CD4-positive, alpha-beta T cell treated with Interleukin-4 for 4 hours (primary cell): Measurements from ENCODE around the gene CFD.
"Not testable (repeated sequence)": the region's sequence is repeated elsewhere in the genome, so short reads cannot be mapped to it uniquely, and the experiment has no call there.

Source experiments
- DNase-seq: peaks from one replicate; pipeline ENCODE4 v3.0.0-alpha.2; 2020

CFD gene

DNA sequence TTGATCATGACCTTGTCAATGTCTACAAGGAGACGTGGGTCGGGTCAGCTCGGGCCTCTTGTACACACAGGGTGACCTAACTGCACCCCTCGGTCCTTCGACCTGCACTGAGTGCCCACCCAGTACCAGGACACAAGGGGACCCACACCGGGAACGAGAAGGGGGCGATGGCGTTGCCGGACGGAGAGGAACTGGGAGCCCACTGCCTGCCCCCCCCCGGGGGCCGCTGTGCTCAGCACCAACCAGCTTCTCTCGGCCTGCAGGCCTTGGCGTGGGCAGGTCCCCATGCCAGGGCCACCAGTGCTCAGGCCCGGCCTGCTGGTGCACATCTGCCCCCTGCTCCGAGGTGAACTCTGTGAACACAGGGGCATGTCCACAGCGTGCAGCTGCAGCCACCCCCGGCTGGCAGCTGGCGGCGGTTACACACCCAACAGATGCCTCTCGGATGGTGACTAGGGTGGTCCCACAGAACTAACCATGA is 14.1 kb downstream of the CFD start:
- no peak for DNase-seq

DNA sequence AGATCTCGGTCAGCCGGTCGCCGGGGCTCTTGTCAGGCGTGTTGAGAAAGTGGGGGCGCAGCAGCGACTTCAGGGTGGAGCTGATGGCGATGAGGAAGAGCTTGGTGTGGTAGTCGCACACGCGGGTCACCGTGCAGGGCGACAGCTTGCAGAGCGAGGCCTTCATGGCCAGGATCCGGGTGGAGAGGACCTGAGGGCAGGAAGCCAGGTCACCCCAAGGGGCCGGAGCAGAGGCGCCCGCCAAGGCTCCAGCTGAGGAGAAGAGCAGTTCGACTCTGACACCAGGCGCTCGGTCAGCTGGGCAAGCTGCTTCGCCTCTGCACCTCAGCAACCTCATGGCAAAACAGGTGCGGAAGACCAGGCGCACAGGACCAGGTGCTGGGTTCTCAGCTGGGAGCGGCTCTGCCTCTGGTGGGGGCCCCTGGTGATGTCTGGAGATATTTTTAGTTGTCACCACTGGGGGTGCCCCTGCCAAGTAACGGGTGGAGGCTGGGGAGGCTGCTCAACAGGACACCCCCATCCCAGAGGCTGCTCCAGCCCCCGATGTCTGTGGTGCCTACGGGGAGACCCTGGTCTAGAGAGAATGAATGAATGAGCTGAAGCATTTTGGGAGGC is 15.9 kb downstream of the CFD start:
- no peak for DNase-seq

DNA sequence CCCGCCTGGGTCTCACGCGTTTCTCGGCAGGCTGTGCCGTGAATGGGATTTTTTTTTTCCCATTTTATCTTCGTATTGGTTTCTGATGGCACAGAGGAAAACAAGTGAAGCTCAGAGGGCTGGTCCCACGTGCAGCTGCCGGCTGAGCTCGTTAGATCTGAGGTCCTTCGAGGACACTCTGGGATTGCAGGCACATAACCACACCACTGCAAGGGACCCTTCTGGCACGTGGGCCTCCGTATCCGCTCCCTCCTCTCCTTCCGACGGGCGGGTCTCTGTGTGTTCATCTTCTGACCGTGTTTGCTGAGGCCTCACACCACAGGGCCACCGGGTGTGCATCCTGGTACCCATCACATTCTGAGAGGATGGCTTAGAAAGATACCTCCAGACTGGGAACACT is 16.6 kb downstream of the CFD start:
- DNase-seq: no peak

DNA sequence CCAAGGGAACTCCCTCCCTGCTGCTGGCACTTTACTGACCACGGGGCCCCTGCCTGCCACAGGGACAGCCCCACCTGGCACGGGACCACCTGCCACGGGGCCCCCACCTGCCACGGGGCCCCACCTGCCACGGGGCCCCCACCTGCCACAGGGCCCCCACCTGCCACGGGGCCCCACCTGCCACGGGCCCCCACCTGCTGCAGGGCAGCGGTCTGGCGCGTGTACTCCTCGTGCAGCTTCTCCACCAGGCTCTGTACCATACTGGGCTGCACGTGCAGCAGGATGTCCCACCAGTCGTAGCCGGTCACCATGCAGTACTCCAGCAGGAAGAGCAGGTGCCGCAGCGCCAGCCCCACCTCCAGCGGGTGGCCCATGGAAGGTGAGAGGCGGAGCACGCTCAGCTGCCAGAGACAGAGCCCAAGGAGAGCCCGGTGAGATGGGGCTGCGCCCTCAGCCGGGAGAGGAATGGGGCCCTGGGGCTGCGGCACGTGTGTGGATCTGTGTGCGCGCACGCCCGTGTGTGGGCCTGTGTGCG is 17.4 kb downstream of the CFD start:
- no peak for DNase-seq

DNA sequence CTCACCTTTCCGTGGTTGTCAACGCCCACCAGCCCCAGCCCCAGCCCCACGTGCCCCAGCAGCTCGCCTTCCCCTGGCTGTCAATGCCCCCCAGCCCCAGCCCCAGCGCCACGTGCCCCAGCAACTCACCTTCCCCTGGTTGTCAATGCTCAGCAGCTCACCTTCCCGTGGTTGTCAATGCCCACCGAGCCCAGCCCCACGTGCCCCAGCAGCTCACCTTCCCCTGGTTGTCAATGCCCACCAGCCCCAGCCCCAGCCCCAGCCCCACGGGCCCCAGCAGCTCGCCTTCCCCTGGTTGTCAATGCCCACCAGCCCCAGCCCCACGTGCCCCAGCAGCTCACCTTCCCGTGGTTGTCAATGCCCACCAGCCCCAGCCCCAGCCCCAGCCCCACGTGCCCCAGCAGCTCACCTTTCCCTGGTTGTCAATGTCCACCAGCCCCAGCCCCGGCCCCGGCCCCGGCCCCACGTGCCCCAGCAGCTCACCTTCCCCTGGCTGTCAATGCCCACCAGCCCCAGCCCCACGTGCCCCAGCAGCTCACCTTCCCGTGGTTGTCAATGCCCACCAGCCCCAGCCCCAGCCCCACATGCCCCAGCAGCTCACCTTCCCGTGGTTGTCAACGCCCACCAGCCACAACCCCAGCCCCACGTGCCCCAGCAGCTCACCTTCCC is 18.7 kb downstream of the CFD start:
- not testable (repeated sequence) for DNase-seq

DNA sequence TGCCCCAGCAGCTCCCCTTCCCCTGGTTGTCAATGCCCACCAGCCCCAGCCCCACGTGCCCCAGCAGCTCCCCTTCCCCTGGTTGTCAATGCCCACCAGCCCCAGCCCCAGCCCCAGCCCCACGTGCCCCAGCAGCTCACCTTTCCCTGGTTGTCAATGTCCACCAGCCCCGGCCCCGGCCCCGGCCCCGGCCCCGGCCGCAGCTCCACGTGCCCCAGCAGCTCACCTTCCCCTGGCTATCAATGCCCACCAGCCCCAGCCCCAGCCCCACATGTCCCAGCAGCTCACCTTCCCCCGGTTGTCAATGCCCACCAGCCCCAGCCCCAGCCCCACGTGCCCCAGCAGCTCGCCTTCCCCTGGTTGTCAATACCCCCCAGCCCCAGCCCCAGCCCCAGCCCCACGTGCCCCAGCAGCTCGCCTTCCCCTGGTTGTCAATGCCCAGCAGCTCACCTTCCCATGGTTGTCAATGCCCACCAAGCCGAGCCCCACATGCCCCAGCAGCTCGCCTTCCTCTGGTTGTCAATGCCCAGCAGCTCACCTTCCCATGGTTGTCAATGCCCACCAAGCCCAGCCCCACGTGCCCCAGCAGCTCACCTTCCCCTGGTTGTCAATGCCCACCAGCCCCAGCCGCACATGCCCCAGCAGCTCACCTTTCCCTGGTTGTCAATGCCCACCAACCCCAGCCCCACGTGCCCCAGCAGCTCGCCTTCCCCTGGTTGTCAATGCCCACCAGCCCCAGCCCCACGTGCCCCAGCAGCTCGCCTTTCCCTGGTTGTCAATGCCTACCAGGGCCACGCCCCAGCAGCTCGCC is 19.5 kb downstream of the CFD start:
- not testable (repeated sequence) for DNase-seq

DNA sequence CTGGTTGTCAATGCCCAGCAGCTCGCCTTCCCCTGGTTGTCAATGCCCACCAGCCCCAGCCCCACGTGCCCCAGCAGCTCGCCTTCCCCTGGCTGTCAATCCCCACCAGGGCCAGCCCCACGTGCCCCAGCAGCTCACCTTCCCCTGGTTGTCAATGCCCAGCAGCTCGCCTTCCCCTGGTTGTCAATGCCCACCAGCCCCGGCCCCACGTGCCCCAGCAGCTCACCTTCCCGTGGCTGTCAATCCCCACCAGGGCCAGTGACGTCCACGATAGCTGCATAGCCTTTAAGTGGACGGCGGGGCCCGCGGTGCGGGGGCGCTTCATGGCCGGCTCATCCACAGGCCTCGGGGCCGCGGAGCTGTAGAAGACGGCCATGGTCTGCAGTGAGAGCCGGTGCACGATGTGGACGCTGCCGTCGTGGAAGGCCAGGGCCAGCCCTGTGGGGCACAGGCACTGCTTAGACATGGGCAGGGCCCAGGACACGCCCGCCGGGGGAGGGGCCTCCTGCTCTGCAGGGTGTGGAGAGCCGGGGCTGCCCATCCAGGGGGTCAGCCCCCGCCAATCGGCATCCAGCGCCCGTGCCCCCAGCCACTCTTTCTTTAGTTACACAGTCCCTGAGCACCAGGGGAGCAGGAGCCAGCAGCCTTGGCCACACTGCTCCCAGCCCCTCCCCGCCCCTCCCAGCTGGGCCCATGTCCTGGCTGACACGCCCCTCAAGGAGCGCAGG is 20.4 kb downstream of the CFD start:
- no peak for DNase-seq

DNA sequence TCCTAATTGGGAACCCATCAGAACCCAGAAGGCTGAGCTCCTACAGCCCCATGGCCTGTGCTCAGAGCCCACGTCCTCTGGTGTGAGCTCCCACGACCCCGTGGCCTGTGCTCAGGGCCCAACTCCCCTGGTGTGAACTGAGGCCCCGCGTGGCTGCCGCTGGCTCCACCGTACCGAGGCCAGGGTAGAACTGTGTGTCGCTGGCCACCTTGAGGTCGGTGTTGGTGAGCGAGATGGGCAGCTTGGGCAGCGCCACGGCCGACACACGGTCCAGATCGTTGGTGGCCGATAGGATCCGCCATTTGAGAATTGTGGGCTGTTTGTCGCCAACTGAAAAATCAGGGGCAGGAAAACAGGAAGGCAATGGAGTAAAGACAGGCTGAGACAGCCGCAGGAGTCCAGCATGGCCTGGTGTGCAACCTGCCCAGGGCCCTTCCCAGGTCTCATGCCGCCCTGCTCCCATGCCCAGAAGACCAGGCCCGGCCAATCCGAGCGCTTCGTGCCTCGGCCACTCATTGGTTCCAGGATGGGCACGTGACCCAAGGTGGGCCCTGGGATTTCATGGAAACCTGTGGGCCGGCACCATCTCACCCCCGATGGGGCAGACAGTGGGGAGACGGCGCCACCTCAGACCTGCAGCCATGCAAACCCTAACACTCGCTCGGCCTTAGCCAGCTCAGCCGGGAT is 22.1 kb downstream of the CFD start:
- no peak for DNase-seq

DNA sequence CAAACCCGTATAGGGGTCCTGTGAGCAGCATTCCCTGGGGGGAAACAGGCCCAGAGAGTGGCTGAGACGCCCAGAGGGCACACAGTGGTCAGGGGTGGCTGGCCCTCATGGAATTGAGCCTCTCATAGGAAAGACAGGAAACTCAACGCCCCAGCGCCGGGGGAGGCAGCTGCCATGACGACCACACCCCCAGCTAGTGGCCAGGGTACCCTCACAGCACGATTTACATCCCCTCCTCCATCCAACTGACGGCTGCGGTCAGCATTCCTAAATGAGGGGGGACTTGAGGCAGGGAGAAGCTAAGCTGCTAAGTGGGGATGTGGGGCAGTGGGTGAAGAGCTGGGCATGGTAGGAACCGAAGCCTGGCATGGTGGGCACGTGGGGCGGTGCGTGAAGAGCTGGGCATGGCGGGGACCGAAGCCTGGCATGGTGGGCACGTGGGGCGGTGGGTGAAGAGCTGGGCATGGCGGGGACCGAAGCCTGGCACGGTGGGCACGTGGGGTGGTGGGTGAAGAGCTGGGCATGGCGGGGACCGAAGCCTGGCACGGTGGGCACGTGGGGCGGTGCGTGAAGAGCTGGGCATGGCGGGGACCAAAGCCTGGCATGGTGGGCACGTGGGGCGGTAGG is 23.5 kb downstream of the CFD start:
- no peak for DNase-seq

DNA sequence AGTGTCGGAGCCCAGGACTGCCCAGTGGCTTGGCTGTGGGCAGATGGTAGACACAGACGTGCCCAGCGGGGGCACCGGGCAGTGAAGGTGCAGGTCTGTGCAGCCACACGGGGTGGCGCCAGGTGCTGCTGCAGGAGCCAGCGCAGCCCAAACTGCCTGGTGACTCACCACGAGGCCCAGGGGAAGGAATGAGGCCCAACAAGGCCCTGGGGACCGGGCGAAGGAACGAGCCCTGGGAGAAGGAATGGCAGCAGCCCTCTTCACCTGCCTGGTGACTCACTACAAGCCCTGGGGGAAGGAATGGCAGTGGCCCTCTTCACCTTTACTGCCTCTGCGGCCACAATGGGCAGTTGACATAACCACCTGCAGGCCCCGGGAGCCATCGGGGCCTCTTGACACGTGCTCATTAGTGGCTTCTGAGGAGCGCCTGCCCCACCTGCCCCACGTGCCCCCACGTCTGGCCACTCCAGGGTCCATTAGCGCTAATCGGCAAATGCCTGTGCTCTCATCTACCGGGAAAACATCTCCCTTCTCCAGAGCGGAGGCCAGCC is 24.3 kb downstream of the CFD start:
- DNase-seq: no peak

DNA sequence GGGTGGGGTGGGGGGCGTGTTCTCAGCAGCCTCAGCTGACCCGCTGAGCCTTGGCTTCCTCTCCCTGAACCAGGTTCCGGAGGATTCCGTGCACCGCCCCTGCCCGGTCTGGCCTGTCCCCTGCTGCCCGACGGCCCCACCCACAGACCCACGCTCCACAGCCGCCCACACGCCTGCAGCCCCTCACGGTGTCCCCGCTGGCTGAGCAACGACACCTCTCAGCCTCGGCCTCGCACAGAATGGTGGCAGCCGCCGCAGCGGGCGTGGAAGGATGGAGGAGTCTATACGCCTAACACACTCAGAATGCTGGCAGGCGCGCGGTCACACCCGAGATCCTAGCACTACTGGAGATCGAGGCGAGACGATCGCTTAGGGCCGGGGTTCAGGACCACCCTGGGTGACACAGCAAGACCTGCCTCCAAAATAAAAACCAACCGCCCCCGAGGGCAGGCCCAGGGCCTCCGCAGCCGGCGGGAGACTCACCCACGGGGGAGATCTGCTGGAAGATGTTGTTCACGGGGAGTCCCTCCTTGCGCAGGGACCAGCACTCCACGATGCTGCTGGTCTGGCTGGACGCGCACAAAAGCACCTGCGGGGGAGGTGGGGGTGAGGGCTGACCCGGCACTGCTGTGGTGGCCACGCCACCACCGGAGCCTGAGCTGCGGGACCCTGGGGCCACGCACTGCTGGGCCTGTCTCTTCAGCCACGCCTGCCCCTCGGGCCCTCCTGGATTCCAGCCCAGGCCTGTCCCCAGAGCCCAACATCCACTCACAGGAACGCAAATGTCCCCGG is 25.2 kb downstream of the CFD start:
- DNase-seq: no peak

DNA sequence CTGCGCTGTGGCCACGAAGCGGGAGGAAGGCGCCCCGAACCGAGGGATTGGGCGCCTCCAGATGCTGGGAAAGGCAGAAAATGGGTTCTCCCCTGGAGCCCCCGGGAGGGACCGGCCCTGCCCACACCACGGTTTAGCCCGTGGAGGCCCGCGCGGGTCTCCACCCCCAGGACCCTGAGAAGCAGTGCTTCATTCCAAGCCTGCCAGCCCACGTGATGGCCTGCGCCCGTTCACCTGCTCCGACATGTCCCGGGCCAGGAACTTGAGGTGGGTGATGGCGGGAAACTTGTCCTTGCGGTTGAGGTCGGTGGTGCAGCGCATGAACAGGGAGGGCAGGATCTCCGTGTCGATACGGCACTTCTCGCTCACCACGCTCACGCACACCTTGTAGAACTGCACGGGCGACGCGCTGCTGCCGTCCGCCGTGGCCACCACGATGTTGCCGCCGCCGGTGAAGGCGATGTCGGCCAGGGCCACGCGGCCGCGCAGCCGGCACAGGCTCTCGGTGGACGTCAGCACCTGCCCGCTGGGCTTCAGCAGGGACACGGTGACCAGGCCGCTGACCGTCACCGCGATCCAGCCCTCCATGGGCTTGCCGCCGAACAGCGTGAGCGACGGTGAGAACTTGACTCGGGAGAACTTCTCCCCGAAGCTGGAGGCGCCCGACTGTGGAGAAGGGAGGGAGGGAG is 26.2 kb downstream of the CFD start:
- no peak for DNase-seq

DNA sequence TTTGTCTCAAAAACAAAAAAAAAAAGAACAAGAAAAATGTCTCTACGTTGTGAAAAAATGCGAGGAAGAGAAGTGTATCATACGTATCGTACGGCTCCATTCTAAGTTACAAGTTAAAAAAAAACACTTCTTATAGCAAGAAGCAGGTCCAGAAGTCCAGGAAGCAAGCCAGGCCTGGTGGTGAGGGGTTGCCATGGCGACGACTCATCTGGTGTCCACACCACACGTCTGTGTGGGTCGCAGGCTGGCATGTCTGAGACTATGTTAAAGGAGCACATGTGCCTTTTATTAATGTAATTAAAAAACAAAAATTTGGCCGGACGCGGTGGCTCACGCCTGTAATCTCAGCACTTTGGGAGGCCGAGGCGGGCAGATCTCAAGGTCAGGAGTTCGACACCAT is 27.6 kb downstream of the CFD start:
- no peak for DNase-seq

DNA sequence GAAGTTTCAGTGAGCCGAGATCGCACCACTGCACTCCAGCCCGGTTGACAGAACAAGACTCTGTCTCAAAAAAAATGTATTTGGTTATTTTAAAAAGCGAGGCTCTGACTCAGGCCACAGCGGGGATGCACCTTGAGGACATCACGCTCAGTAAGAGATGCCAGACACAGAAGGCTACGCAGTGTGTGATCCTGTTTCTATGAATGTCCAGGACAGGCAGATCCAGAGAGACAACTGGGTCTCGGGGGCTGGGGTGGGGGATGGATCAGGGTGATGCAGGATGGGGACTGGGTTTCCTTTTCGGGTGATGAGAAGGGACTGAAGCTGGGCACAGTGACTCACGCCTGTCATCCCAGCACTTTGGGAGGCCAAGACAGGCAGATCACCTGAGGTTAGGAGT is 28.1 kb downstream of the CFD start:
- no peak for DNase-seq

DNA sequence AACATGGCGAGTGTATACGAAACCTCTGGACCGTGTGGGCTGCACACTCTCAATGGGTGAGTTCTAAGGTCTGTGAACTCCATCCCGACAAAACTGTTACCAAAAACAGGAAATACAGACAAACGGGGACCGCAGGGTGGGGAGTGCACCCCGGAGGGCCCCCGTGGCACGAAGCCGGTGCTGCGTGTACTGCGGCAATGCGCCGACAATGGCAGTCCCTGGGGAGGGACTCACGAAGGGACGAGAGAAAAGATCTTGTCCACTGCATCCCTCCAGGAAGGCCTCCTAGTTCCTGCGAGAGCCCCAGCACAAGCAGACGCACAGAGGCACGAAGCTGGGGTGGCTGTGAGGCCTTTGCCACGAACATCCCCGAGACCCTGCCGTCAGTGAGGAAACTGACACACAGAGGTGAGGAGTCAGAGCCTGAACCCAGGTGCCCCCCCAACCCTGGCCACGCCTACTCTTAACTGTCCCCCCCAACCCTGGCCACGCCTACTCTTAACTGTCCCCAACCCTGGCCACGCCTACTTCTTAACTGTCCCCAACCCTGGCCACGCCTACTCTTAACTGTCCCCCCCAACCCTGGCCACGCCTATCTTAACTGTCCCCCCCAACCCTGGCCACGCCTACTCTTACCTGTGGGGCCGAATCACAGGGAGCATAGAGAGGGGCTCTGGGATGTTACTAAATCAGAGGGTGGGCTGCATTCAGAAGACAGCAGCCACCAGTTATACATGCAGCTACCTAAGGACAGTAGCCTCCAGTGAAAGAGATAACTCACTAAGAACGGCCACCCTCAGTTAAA is 29.3 kb downstream of the CFD start:
- no peak for DNase-seq

DNA sequence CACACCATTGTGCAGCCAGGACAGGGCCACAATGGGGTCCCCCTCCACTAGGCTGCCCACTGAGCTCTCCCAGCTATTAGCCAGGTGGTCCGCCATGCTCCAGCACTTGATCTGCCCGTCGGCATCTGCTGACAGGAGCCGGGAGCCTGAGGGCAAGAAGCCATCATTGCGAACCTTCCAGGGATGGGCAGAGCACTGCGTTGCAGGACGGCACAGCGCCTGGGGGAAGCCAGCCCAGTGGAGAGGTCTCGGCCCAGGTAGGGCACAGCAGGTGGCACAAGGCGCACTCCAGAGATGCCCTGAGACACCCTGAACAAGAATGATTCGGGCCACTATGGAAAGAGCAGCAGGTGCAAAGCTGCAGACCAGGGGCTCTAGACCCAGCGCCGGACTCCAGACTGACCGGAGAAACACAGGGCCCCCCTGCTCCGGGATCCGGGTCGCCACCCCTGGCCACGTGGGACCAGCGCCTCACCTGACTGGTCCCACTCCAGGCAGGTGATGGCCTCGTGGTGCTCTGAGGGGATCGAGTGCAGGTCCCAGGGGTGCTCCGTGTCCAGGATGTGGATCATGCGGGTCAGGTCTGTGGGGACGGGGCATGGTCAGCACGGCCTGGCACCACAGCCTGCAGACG is 30.3 kb downstream of the CFD start:
- no peak for DNase-seq

DNA sequence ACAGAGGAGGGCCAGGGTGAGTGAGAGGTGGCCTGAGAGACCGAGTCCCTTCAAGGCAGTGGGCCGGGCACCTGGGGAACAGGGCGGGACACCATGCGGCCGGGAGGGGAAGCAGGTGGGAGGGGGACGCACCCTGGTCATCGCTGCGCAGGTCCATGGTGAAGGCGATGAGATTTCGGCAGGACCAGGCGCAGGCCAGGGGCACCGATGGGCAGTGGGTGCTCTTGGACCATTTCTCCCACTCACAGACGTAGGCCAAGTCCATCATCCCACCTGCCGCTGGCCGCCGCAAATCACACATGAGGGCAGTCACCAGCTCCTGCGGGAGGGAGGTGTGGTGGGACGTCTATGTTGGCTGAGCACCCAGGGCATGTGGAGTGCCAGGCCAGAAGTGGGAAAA is 31.4 kb downstream of the CFD start:
- no peak for DNase-seq

DNA sequence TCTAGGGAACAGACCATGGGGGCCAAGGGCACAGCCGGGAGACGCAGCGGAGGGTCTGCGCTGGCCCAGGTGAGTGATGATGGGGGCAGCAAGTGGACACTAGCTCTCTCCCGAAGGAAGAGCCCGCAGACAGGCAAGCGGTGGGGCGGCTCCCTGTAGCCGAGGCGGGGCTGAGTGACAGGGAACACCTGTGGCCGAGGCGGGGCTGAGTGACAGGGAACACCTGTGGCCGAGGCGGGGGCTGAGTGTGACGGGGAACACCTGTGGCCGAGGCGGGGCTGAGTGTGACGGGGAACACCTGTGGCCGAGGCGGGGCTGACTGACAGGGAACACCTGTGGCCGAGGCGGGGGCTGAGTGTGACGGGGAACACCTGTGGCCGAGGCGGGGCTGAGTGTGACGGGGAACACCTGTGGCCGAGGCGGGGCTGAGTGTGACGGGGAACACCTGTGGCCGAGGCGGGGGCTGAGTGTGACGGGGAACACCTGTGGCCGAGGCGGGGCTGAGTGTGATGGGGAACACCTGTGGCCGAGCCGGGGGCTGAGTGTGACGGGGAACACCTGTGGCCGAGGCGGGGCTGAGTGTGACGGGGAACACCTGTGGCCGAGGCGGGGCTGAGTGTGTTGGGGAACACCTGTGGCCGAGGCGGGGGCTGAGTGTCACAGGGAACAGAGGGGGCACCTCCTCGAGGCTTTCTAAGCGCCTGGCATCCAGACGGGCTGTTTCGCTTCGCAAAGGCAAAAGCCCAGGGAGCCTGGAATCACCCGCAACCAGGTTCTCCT is 32.1 kb downstream of the CFD start:
- DNase-seq: not testable (repeated sequence)
